Right ventricle myocardium inferior (tissue), 1 donor: ENCODE measurements around the gene MTRR. TPM values are rescaled to one million over a fixed set of nuclear protein-coding genes. Genes with fewer than 3 reads are reported as not detected.

Source experiments
- ATAC-seq: fragments of 200-7000 bp; cut with Tn5 transposase; one replicate; pipeline ENCODE4 v1.9.1; 2020; ENCODE audit warnings: mild to moderate bottlenecking, moderate library complexity
- DNase-seq: peaks from one replicate; pipeline ENCODE4 v3.0.0; 2021; ENCODE audit errors: missing footprints
- intact Hi-C: fragments of 100-400 bp; cut with DNase I; formaldehyde crosslinking; loops from one replicate; pipeline ENCODE4 v1.11.0; 2022
- total RNA-seq: library from RNA; stranded (reverse); fragmentation: NEBNext Ultra II Directional; extraction: Animal tissue kit (Norgen Biotek cat#: 25700); gene quantifications from one replicate; pipeline ENCODE4 v1.2.1, GENCODE V29; 2021
- donor health status: DM: no; HTN: yes; CAD: no; lungs with severe emphysema.

MTRR gene
- total RNA-seq, 1 donor from 2014 or later, result 32.2 TPM

DNA sequence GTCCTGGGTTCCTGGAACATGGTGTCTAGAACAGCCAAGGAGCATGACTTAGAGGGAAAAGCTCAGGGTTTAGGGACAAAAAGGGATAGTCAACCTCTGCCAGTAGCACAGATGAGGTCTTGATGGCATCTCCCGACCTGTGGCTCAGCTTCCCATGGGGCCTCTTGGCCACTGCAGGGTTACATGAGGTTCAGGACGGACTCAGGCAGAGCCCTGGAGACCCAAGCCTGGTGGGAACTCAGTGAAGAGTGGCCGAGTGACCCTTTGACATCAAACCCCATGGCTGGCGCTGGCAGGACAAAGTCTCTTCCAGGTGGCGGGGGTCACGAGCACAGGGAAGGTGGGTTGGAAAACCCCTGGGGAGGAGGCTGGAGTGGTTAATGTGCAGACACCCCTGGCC is 57.8 kb downstream of the MTRR start:
- DNase-seq (peak; percentile 49), ATAC-seq (no peak)
- intact Hi-C loops, result loop anchor here (10.0 kb wide), 1 partner anchor 1278 kb away; no protein-coding TSS in a partner anchor

DNA sequence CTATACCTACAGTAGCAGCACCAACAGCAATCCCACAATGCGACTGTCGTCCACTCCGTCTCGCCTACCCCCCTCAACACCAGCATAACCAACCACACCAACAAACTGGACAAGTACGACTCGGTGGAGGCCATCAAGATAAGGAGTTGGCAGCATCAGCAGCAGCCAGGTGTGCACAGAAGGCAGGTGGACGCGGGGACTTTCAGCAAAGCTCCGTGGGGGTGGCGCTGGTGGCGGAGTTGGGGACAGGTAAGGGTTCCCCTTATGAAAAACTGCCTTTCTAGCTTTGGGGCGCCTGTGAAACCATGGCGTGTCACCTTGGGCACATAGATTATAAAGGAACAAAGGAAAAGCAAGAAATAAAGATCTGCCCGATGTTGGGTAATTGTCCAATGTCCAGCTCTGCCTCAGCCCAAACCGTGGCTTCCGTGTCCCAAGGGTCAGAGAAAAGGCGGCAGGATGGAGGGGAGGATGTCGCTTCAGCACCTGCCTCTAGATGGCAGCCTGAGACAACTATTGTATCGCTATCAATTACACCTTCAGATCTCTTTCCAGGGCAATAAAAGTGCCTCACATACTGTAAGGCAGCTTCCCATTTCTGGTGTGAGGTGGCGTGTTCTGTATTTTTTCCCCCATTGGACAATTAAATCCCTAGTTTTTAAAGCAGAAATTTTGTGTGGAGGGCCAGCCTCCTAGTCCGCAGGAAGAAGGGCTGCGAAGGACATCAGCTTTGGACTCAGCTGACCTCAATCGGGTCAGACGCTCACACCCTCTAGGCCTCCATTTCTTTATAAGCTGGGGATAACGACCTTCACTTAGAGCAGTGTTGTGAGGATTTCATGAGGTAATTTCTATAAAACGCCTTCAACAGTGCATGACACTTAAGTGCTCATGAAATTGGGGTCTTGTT is 58.8 kb downstream of the MTRR start:
- ATAC-seq (peak; percentile 60), DNase-seq (no peak)
- intact Hi-C loops, result loop anchor here (10.0 kb wide), 1 partner anchor 1277 kb away; no protein-coding TSS in a partner anchor

DNA sequence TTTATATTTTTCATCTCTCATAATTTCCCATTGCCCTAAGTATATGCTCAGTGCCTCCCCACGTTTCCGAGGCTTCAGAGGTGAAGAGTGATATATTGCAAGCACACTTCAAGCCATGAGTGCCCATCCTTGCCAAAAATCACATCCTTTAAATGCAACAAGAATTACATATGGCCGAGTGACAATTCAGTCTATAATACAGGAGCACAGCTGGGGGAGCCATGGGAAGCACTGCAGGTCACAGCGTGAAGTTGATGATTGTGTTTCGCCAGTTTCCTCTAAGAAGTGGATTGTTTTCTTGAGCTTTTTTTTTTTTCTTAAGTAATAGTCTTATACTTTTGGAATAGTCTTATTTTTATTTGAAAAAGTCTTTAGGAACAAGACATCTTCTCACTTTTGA is 61.1 kb downstream of the MTRR start:
- no peak for ATAC-seq
- intact Hi-C loops, result no loop called here
- no peak for DNase-seq

DNA sequence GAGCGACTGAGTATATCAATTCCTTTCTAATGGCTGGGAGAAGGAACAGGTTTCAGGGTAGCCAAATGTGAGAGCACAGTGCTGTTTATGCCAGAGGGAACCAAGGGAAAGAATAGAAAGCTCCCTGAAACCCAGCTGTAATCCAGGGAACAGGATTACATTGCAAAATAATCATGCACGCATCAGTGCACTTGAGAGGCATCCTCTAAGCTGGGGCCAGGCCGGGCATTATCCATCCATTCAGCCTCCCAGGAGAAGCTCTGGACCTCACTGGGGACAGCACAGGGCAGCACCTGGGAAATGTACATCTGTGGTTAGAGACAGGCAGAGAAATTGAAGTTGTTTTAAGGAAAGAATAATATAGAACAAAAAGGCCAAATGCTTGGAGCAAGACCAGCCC is 72.7 kb downstream of the MTRR start:
- ATAC-seq, result no peak
- intact Hi-C loops, result no loop called here
- no peak for DNase-seq

DNA sequence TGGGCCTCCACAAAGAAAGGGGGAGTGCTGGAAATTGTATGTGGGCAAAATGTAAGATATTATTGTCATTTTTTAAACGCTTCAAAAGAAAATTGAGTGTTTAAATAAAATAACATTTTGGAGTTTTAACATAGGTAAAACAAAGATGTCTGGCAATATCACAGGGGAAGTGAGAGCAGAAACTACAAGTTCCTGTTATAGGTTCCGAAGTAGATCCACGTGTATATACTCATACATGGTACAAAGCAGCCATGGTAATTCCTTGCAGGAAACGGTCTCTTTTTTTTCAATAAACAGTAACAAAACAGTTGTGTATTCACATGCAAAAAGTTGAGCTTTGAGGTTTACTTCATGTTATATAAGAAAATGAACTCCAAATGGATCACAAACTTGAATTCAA is 78.4 kb downstream of the MTRR start:
- ATAC-seq, result no peak
- no peak for DNase-seq
- intact Hi-C loops, result no loop called here

Other genes starting within 250 kb of the MTRR start
- not detected for gene CFAP90, start 18.0 kb upstream of the MTRR start, total RNA-seq
- 7.9 TPM for gene FASTKD3, start 117 bp upstream of the MTRR start, total RNA-seq